Vagina (tissue), 2 donors: ENCODE measurements around the gene SPAG17. TPM values are rescaled to one million over a fixed set of nuclear protein-coding genes. Genes with fewer than 3 reads are reported as not detected.

Experiments used
- DNase-seq, 2 donors: peaks; one replicate each; pipeline ENCODE4 v3.0.0-alpha.2; 2017; ENCODE audit errors: extremely low spot score in 2 of 2
- H3K27ac ChIP-seq: fragments of 200-600 bp; sonication (generic); one replicate; pipeline ENCODE4 v1.5.1; 2019
- H3K27me3 ChIP-seq: fragments of 200-600 bp; sonication (generic); one replicate; pipeline ENCODE4 v1.5.1; 2019
- H3K36me3 ChIP-seq, 2 donors: fragments of 200-600 bp; sonication (generic); one replicate each; pipeline ENCODE4 v1.5.1; 2017 to 2019
- H3K4me1 ChIP-seq: fragments of 200-600 bp; sonication (generic); one replicate; pipeline ENCODE4 v1.5.1; 2019
- H3K4me3 ChIP-seq, 2 donors: fragments of 200-600 bp; sonication (generic); 1 replicate in 1 of 2; 2 replicates in 1 of 2; pipeline ENCODE4 v1.5.1; 2016 to 2019
- H3K9me3 ChIP-seq: fragments of 200-600 bp; sonication (generic); one replicate; pipeline ENCODE4 v1.5.1; 2019
- CTCF ChIP-seq, 3 experiments: fragments of 450-650 bp in 2 of 3; fragments of 200-600 bp in 1 of 3; sonication (generic) in 1 of 3; IDR thresholded peaks; one replicate each; pipeline ENCODE4 v1.5.1; 2017 to 2019; ENCODE audit warnings: antibody characterized with exemption in 3 of 3, mild to moderate bottlenecking in 2 of 3, moderate library complexity in 2 of 3
- POLR2A ChIP-seq, 2 donors: fragments of 450-650 bp; IDR thresholded peaks; one replicate each; pipeline ENCODE4 v1.6.1; 2017; ENCODE audit warnings: antibody characterized with exemption in 2 of 2, mild to moderate bottlenecking in 2 of 2, moderate library complexity in 2 of 2
- POLR2AphosphoS5 ChIP-seq, 2 donors: sonication (generic); formaldehyde crosslinking; IDR thresholded peaks; one replicate each; pipeline ENCODE4 v1.9.0; 2017; ENCODE audit warnings: antibody characterized with exemption in 2 of 2, mild to moderate bottlenecking in 2 of 2, low read depth in 1 of 2; ENCODE audit not compliant: insufficient read depth in 1 of 2
- intact Hi-C: fragments of 100-400 bp; cut with DNase I; formaldehyde crosslinking; loops from one replicate; pipeline ENCODE4 v1.15.1; 2023
- total RNA-seq: library from RNA; depleted of rRNA; stranded (reverse); fragments of >200 nt; gene quantifications from one replicate; pipeline ENCODE4 v1.2.3, GENCODE V29; 2016

SPAG17 gene
- total RNA-seq, 1 donor from 2014 or later = 10.1 TPM

- no peaks in the 10 kb centered on the region for H3K4me1 ChIP-seq
- H3K9me3 ChIP-seq = no peaks in the 10 kb centered on the region
- no peak overlapping the region for H3K4me3 ChIP-seq
- H3K27me3 ChIP-seq = no peaks in the 10 kb centered on the region
- H3K27ac ChIP-seq = no peak overlapping the region
- DNase-seq = no peak
- intact Hi-C loops = no loop called here
- TF ChIP-seq POLR2A (IDR thresholded peaks at IDR 0.05) (no peak), POLR2AphosphoS5 (IDR thresholded peaks at IDR 0.05; ENCODE audit: insufficient read depth in 1 of 2, low read depth in 1 of 2) (no peak), CTCF (IDR thresholded peaks at IDR 0.05) (no peak)
- H3K36me3 ChIP-seq = no peaks in the 10 kb centered on the region
Measured at GRCh38 chr1:118143831-118144230, 41.2 kb downstream of the SPAG17 start.

- Histone ChIP-seq H3K4me3 (no peak overlapping the region), H3K36me3 (no peaks in the 10 kb centered on the region), H3K27ac (no peak overlapping the region), H3K27me3 (no peaks in the 10 kb centered on the region), H3K9me3 (no peaks in the 10 kb centered on the region), H3K4me1 (no peaks in the 10 kb centered on the region)
- DNase-seq = no peak
- intact Hi-C loops = no loop called here
- no peak for TF ChIP-seq POLR2AphosphoS5 (IDR thresholded peaks at IDR 0.05; ENCODE audit: insufficient read depth in 1 of 2, low read depth in 1 of 2)
- TF ChIP-seq POLR2A (IDR thresholded peaks at IDR 0.05) = no peak
- no peak for TF ChIP-seq CTCF (IDR thresholded peaks at IDR 0.05)
Measured at GRCh38 chr1:118143121-118143520, 41.9 kb downstream of the SPAG17 start.

GRCh38 chr1:118142546-118142945, 42.5 kb downstream of the SPAG17 start:
- H3K4me1 ChIP-seq = no peaks in the 10 kb centered on the region
- no peaks in the 10 kb centered on the region for H3K27me3 ChIP-seq
- DNase-seq = no peak
- no peak overlapping the region for H3K27ac ChIP-seq
- no peak overlapping the region for H3K4me3 ChIP-seq
- H3K9me3 ChIP-seq = no peaks in the 10 kb centered on the region
- intact Hi-C loops = no loop called here
- TF ChIP-seq POLR2A (IDR thresholded peaks at IDR 0.05) (no peak), POLR2AphosphoS5 (IDR thresholded peaks at IDR 0.05; ENCODE audit: insufficient read depth in 1 of 2, low read depth in 1 of 2) (no peak), CTCF (IDR thresholded peaks at IDR 0.05) (no peak)
- no peaks in the 10 kb centered on the region for H3K36me3 ChIP-seq

GRCh38 chr1:118137900-118138299, 47.1 kb downstream of the SPAG17 start:
- no peaks in the 10 kb centered on the region for H3K9me3 ChIP-seq
- no peak overlapping the region for H3K27ac ChIP-seq
- TF ChIP-seq CTCF (IDR thresholded peaks at IDR 0.05) (no peak), POLR2AphosphoS5 (IDR thresholded peaks at IDR 0.05; ENCODE audit: insufficient read depth in 1 of 2, low read depth in 1 of 2) (no peak)
- intact Hi-C loops = no loop called here
- H3K36me3 ChIP-seq = no peaks in the 10 kb centered on the region
- H3K4me1 ChIP-seq = no peaks in the 10 kb centered on the region
- no peak overlapping the region for H3K4me3 ChIP-seq
- H3K27me3 ChIP-seq = no peaks in the 10 kb centered on the region
- DNase-seq = no peak

- intact Hi-C loops = no loop called here
- TF ChIP-seq POLR2A (IDR thresholded peaks at IDR 0.05) (no peak), POLR2AphosphoS5 (IDR thresholded peaks at IDR 0.05; ENCODE audit: insufficient read depth in 1 of 2, low read depth in 1 of 2) (no peak), CTCF (IDR thresholded peaks at IDR 0.05) (no peak)
- H3K27ac ChIP-seq = no peak overlapping the region
- H3K36me3 ChIP-seq = no peaks in the 10 kb centered on the region
- H3K9me3 ChIP-seq = no peaks in the 10 kb centered on the region
- H3K4me3 ChIP-seq = no peak overlapping the region
- DNase-seq = no peak
- no peaks in the 10 kb centered on the region for H3K27me3 ChIP-seq
- H3K4me1 ChIP-seq = no peaks in the 10 kb centered on the region
Measured at GRCh38 chr1:118136187-118136941, 48.7 kb downstream of the SPAG17 start.
